WTC11 (cell line): Measurements from ENCODE around the gene CAVIN1. TPM values are rescaled to one million over a fixed set of nuclear protein-coding genes. Genes with fewer than 3 reads are reported as not detected.

Experiments used
- ATAC-seq: fragments of 200-7000 bp; cut with Tn5 transposase; 2 replicates; pipeline ENCODE4 v1.10.0; 2021; ENCODE audit warnings: mild to moderate bottlenecking, moderate library complexity
- CTCF ChIA-PET: fragments of 300-600 bp; sonication (Branson Sonifier 250); formaldehyde crosslinking; loops from one replicate; lab custom pipeline; 2021; ENCODE audit warnings: antibody characterized with exemption; lab: Charles Lee
- POLR2A ChIA-PET: fragments of 350-600 bp; sonication (Branson Sonifier 250); formaldehyde crosslinking; loops from one replicate; lab custom pipeline; 2021; ENCODE audit warnings: antibody characterized with exemption; lab: Charles Lee
- DNase-seq: peaks from one replicate; pipeline ENCODE4 v3.0.0; 2021; ENCODE audit warnings: low spot score
- H3K27ac Mint-ChIP-seq: 2 replicates; pipeline ENCODE4 v1.8.0; 2021; ENCODE audit warnings: mixed read lengths
- H3K27me3 Mint-ChIP-seq: 2 replicates; pipeline ENCODE4 v1.8.0; 2021; ENCODE audit warnings: low read depth, mild to moderate bottlenecking, moderate library complexity, mixed read lengths
- H3K36me3 Mint-ChIP-seq: 2 replicates; pipeline ENCODE4 v1.8.0; 2021; ENCODE audit warnings: mixed read lengths
- H3K4me1 Mint-ChIP-seq: 2 replicates; pipeline ENCODE4 v1.8.0; 2022; ENCODE audit warnings: mixed read lengths
- H3K4me3 Mint-ChIP-seq: 2 replicates; pipeline ENCODE4 v1.8.0; 2021; ENCODE audit warnings: mild to moderate bottlenecking, moderate library complexity, mixed read lengths
- H3K9me3 Mint-ChIP-seq: 2 replicates; pipeline ENCODE4 v1.8.0; 2021; ENCODE audit warnings: mixed read lengths
- AFF4 ChIP-seq: sonication (generic); formaldehyde crosslinking; IDR thresholded peaks from 2 replicates; pipeline ENCODE4 v1.8.1; 2023; ENCODE audit warnings: mild to moderate bottlenecking, missing genetic modification reagents, borderline replicate concordance
- ATF2 ChIP-seq: sonication (generic); formaldehyde crosslinking; IDR thresholded peaks from 2 replicates; pipeline ENCODE4 v1.8.1; 2022; ENCODE audit warnings: low read depth, missing genetic modification reagents, borderline replicate concordance
- FOXK1 ChIP-seq: sonication (generic); formaldehyde crosslinking; IDR thresholded peaks from 2 replicates; pipeline ENCODE4 v1.8.0; 2022; ENCODE audit warnings: mild to moderate bottlenecking, moderate library complexity, missing genetic modification reagents
- JAZF1 ChIP-seq: fragments of 250-450 bp; sonication (Bioruptor Pico); IDR thresholded peaks from 2 replicates; pipeline ENCODE4 v1.9.0; 2021; ENCODE audit warnings: moderate library complexity, mild to moderate bottlenecking, inconsistent platforms
- JUN ChIP-seq: sonication (generic); formaldehyde crosslinking; IDR thresholded peaks from 2 replicates; pipeline ENCODE4 v1.8.0; 2023; ENCODE audit warnings: mild to moderate bottlenecking, missing genetic modification reagents
- KAT7 ChIP-seq: sonication (generic); formaldehyde crosslinking; IDR thresholded peaks from 2 replicates; pipeline ENCODE4 v1.8.1; 2023; ENCODE audit warnings: missing genetic modification reagents, mild to moderate bottlenecking, borderline replicate concordance
- MLX ChIP-seq: sonication (generic); formaldehyde crosslinking; IDR thresholded peaks from 2 replicates; pipeline ENCODE4 v1.8.1; 2023; ENCODE audit warnings: mild to moderate bottlenecking, missing genetic modification reagents, moderate library complexity
- NFE2L1 ChIP-seq: sonication (generic); formaldehyde crosslinking; IDR thresholded peaks from 2 replicates; pipeline ENCODE4 v1.8.1; 2023; ENCODE audit warnings: missing genetic modification reagents
- NR2C2 ChIP-seq: sonication (generic); formaldehyde crosslinking; IDR thresholded peaks from 2 replicates; pipeline ENCODE4 v1.8.0; 2022; ENCODE audit warnings: mild to moderate bottlenecking, missing genetic modification reagents
- NR3C1 ChIP-seq: sonication (generic); formaldehyde crosslinking; conservative IDR thresholded peaks from 2 replicates; pipeline ENCODE4 v1.8.1; 2023; ENCODE audit warnings: low read depth, mild to moderate bottlenecking, missing genetic modification reagents
- TEAD4 ChIP-seq: sonication (generic); formaldehyde crosslinking; IDR thresholded peaks from 2 replicates; pipeline ENCODE4 v1.8.0; 2022; ENCODE audit warnings: mild to moderate bottlenecking, missing genetic modification reagents
- USF1 ChIP-seq: sonication (generic); formaldehyde crosslinking; IDR thresholded peaks from 2 replicates; pipeline ENCODE4 v1.8.0; 2022; ENCODE audit warnings: mild to moderate bottlenecking, missing genetic modification reagents
- ZNF263 ChIP-seq: sonication (generic); formaldehyde crosslinking; IDR thresholded peaks from 2 replicates; pipeline ENCODE4 v1.8.1; 2022; ENCODE audit warnings: low read depth, mild to moderate bottlenecking, moderate library complexity, missing genetic modification reagents
- ZNF317 ChIP-seq: sonication (generic); formaldehyde crosslinking; IDR thresholded peaks from 2 replicates; pipeline ENCODE4 v1.8.1; 2023; ENCODE audit warnings: low read depth, mild to moderate bottlenecking, moderate library complexity, missing genetic modification reagents, borderline replicate concordance
- ZNF671 ChIP-seq: fragments of 250-450 bp; sonication (Bioruptor Pico); IDR thresholded peaks from 2 replicates; pipeline ENCODE4 v1.8.0; 2021; ENCODE audit warnings: mild to moderate bottlenecking
- total RNA-seq: library from RNA; stranded (reverse); gene quantifications from 3 replicates; pipeline ENCODE4 v1.2.3, GENCODE V29; 2021

Gene CAVIN1
- total RNA-seq, 1 experiment from 2014 or later, result 24.6 TPM

GRCh38 chr17:42467889-42468288, 44.8 kb upstream of the CAVIN1 start:
- no peak for ATAC-seq
- Mint-ChIP-seq H3K4me3 (no peak overlapping the region), H3K27me3 (no peaks in the 10 kb centered on the region), H3K27ac (no peak overlapping the region), H3K4me1 (no peaks in the 10 kb centered on the region), H3K9me3 (no peaks in the 10 kb centered on the region), H3K36me3 (peaks cover 53% of the 10 kb centered on the region)
- ChIA-PET CTCF (interaction anchor here (1.6 kb wide), 1 partner anchor 50 kb away, joined by 6 read pairs; no protein-coding TSS in a partner anchor), POLR2A (no interaction called here)
- DNase-seq, result no peak
- TF ChIP-seq USF1 (CRISPR knock-in tag) (no peak), FOXK1 (no peak), TEAD4 (CRISPR knock-in tag) (no peak)

GRCh38 chr17:42463976-42464400, 40.9 kb upstream of the CAVIN1 start:
- POLR2A ChIA-PET, result no interaction called here
- no peaks in the 10 kb centered on the region for H3K9me3 Mint-ChIP-seq
- ATAC-seq (no peak), DNase-seq (no peak)
- no peak overlapping the region for H3K4me3 Mint-ChIP-seq
- TF ChIP-seq ATF2 (CRISPR knock-in tag), result no peak
- TF ChIP-seq JUN (CRISPR knock-in tag), result no peak
- no peak for TF ChIP-seq ZNF263 (CRISPR knock-in tag)
- TF ChIP-seq KAT7 (CRISPR knock-in tag), result no peak
- no peak for TF ChIP-seq AFF4 (CRISPR knock-in tag)
- no peak for TF ChIP-seq JAZF1 (CRISPR knock-in tag)
- no peaks in the 10 kb centered on the region for H3K27me3 Mint-ChIP-seq
- H3K27ac Mint-ChIP-seq, result no peak overlapping the region; the same call in 1 of the 2 replicates
- CTCF ChIA-PET, result interaction anchor here (0.6 to 2.1 kb wide), 4 partner anchors 54 to 300 kb away, joined by 3 to 8 read pairs (median 4); no protein-coding TSS in a partner anchor
- H3K4me1 Mint-ChIP-seq, result peaks cover 16% of the 10 kb centered on the region
- H3K36me3 Mint-ChIP-seq, result peaks cover 32% of the 10 kb centered on the region

- no peaks in the 10 kb centered on the region; the same call in 1 of the 2 replicates for H3K27me3 Mint-ChIP-seq
- ChIA-PET CTCF (interaction anchor here (0.5 to 1.3 kb wide), 3 partner anchors 28 to 219 kb away, joined by 3 read pairs; no protein-coding TSS in a partner anchor), POLR2A (no interaction called here)
- peak overlapping the region; percentile 93; the same call in 1 of the 2 replicates for H3K4me3 Mint-ChIP-seq
- DNase-seq (no peak), ATAC-seq (no peak)
- peaks cover 34% of the 10 kb centered on the region for H3K4me1 Mint-ChIP-seq
- TF ChIP-seq NR2C2 (CRISPR knock-in tag) (no peak), NR3C1 (CRISPR knock-in tag) (no peak), MLX (CRISPR knock-in tag) (no peak), NFE2L1 (CRISPR knock-in tag) (no peak), ZNF671 (CRISPR knock-in tag) (no peak), ZNF317 (no peak)
- peaks cover 6% of the 10 kb centered on the region for H3K36me3 Mint-ChIP-seq
- peaks cover 4% of the 10 kb centered on the region; the same call in 1 of the 2 replicates for H3K9me3 Mint-ChIP-seq
- no peak overlapping the region for H3K27ac Mint-ChIP-seq
Measured at GRCh38 chr17:42460371-42460770, 37.3 kb upstream of the CAVIN1 start.
